Epidermal melanocyte (primary cell): ENCODE data around the gene ATP8B3.

Experiments used
- DNase-seq: peaks from one replicate; pipeline ENCODE4 v3.0.0; 2011; ENCODE audit warnings: low spot score; ENCODE audit not compliant: insufficient read length

The ATP8B3 gene

GRCh38 chr19:1836458-1837221, 24.6 kb upstream of the ATP8B3 start:
- DNase-seq = no peak

- DNase-seq = no peak
Observed at GRCh38 chr19:1833540-1833939, 21.5 kb upstream of the ATP8B3 start.

GRCh38 chr19:1832046-1832663, 20.1 kb upstream of the ATP8B3 start:
- DNase-seq = no peak

- no peak for DNase-seq
Observed at GRCh38 chr19:1830978-1831377, 18.9 kb upstream of the ATP8B3 start.

GRCh38 chr19:1830568-1830967, 18.5 kb upstream of the ATP8B3 start:
- DNase-seq = no peak

- no peak for DNase-seq
Observed at GRCh38 chr19:1829958-1830357, 17.9 kb upstream of the ATP8B3 start.

GRCh38 chr19:1828279-1829238, 16.5 kb upstream of the ATP8B3 start:
- DNase-seq = no peak

GRCh38 chr19:1827566-1828278, 15.6 kb upstream of the ATP8B3 start:
- DNase-seq = no peak

- DNase-seq = no peak
Observed at GRCh38 chr19:1826557-1827521, 14.8 kb upstream of the ATP8B3 start.

GRCh38 chr19:1825909-1826556, 14.0 kb upstream of the ATP8B3 start:
- peak; percentile 100 for DNase-seq

GRCh38 chr19:1824252-1824622, 12.2 kb upstream of the ATP8B3 start:
- DNase-seq = no peak

- no peak for DNase-seq
Observed at GRCh38 chr19:1823539-1824251, 11.6 kb upstream of the ATP8B3 start.

GRCh38 chr19:1823020-1823419, 10.9 kb upstream of the ATP8B3 start:
- no peak for DNase-seq

GRCh38 chr19:1822210-1822609, 10.1 kb upstream of the ATP8B3 start:
- no peak for DNase-seq

GRCh38 chr19:1819341-1820255, 7.5 kb upstream of the ATP8B3 start:
- no peak for DNase-seq

GRCh38 chr19:1818549-1819195, 6.6 kb upstream of the ATP8B3 start:
- no peak for DNase-seq

- DNase-seq = no peak
Observed at GRCh38 chr19:1817553-1818179, 5.6 kb upstream of the ATP8B3 start.
